RWPE1 (cell line): ENCODE data around the gene C1R.
"Not testable (repeated sequence)": the region's sequence is repeated elsewhere in the genome, so short reads cannot be mapped to it uniquely, and the experiment has no call there.

ENCODE experiments used
- CTCF ChIA-PET: fragments of 350-600 bp; sonication (Branson Sonifier 250); formaldehyde crosslinking; extraction: SDS; loops from one replicate; lab custom pipeline; 2021; lab: Yijun Ruan, JAX
- POLR2A ChIA-PET: fragments of 400-600 bp; formaldehyde crosslinking; extraction: SDS; loops from one replicate; lab custom pipeline; 2020; ENCODE audit warnings: antibody characterized with exemption; ENCODE audit not compliant: low non-redundant PET; lab: Yijun Ruan, JAX
- DNase-seq: peaks from one replicate; pipeline ENCODE4 v3.0.0; 2012; ENCODE audit warnings: low spot score
- H3K27ac ChIP-seq: fragments of 450-650 bp; 2 replicates; pipeline ENCODE4 v1.5.1; 2017
- TF ChIP-seq, protein P1 (sequence below): fragments of 450-650 bp; conservative IDR thresholded peaks from 2 replicates; pipeline ENCODE4 v1.5.1; 2017; ENCODE audit warnings: low read depth, mild to moderate bottlenecking

Gene C1R

GRCh38 chr12:7108796-7109571, 16.7 kb upstream of the C1R start, which contains the start of gene C1RL:
C1RL (minus strand) TSS chr12:7109214; CDS start chr12:7109180, 34 bp downstream.
- ChIA-PET POLR2A (interaction anchor here (0.5 to 1.6 kb wide), 4 partner anchors 10 to 419 kb away, joined by 3 to 4 read pairs (median 4); partner anchors contain the start of gene C12orf57), CTCF (interaction anchor here (0.6 to 1.1 kb wide), 19 partner anchors 11 to 1808 kb away, joined by 3 to 9 read pairs (median 4); partner anchors contain the start of genes C1S and RBP5)
- peak within 1 kb of the TSS; percentile 92 for H3K27ac ChIP-seq
- TF ChIP-seq, protein P1, sequence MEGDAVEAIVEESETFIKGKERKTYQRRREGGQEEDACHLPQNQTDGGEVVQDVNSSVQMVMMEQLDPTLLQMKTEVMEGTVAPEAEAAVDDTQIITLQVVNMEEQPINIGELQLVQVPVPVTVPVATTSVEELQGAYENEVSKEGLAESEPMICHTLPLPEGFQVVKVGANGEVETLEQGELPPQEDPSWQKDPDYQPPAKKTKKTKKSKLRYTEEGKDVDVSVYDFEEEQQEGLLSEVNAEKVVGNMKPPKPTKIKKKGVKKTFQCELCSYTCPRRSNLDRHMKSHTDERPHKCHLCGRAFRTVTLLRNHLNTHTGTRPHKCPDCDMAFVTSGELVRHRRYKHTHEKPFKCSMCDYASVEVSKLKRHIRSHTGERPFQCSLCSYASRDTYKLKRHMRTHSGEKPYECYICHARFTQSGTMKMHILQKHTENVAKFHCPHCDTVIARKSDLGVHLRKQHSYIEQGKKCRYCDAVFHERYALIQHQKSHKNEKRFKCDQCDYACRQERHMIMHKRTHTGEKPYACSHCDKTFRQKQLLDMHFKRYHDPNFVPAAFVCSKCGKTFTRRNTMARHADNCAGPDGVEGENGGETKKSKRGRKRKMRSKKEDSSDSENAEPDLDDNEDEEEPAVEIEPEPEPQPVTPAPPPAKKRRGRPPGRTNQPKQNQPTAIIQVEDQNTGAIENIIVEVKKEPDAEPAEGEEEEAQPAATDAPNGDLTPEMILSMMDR, result peak; percentile 82
- DNase-seq, result peak; percentile 73

DNA sequence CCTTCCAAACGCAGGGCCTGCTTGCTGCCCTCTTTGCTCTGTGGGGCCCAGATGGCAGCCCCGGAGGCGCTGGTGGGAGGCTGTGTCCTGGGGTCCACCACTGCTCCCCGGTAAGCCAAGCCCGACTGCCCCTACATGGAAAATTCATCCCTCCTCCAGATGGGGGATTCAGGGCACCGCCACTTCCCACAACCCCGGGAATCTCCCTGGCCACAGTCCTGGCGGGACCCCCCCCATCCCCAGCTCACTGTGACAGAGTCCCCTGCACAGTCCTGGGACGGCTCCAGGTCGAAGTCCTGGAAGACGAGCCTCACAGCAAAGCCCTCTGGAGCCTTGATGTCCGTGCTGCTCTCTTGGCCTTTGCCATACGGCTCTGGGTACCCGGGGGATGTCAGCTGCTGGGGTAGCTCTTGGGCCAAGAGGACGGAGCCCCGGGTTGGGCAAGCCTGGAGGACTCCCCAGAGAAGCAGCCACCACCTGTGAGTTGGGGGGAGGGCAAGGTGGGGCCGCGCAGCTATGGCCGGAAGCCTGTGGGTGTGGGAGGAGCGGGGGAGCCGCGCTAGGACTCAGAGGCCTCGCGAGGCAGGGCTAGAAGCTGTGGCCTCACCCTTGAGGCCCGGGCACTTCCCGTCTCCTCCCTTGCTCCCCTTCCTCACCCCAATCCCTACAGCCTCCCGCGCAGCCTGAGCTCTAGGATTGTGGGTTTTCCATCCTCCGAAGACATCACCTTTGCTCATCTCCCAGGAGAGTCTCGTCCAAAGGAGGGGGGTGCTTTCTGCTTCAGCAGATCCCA, 16.0 kb upstream of the C1R start:
- ChIA-PET POLR2A (interaction anchor here (0.6 to 1.6 kb wide), 6 partner anchors 9 to 164 kb away, joined by 3 to 4 read pairs (median 4); partner anchors contain the start of gene C12orf57), CTCF (interaction anchor here (0.6 to 1.1 kb wide), 9 partner anchors 33 to 1809 kb away, joined by 3 to 8 read pairs (median 4); partner anchors contain the start of gene C1S)
- DNase-seq, result peak; percentile 76
- peak overlapping the region; percentile 92 for H3K27ac ChIP-seq
- TF ChIP-seq, protein P1, result no peak

GRCh38 chr12:7107636-7108002, 15.4 kb upstream of the C1R start:
- peak overlapping the region; percentile 92 for H3K27ac ChIP-seq
- POLR2A ChIA-PET, result interaction anchor here (0.6 to 1.6 kb wide), 3 partner anchors 28 to 161 kb away, joined by 4 read pairs; no protein-coding TSS in a partner anchor
- TF ChIP-seq, protein P1, result no peak
- DNase-seq, result no peak
- CTCF ChIA-PET, result interaction anchor here (0.6 kb wide), 2 partner anchors 34 to 39 kb away, joined by 4 to 7 read pairs; no protein-coding TSS in a partner anchor

DNA sequence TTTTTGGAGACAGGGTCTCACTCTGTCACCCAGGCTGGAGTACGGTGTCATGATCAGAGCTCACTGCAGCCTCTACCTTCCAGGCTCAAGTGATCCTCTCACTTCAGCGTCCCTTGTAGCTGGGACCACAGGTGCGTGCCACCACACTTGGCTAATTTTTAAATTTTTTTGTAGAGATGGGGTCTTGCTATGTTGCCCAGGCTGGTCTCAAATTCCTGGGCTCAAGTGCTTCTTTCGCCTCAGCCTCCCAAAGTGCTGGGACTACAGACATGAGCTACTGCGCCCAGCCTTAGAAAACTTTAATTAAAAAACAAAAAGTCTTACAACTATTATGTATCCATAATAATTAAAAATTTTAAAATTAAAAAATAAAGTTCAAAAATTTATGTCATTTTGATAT, 14.9 kb upstream of the C1R start:
- not testable (repeated sequence) for DNase-seq
- CTCF ChIA-PET, result interaction anchor here (0.7 kb wide), 1 partner anchor 55 kb away, joined by 4 read pairs; no protein-coding TSS in a partner anchor
- H3K27ac ChIP-seq, result peak overlapping the region; percentile 36; the same call in 1 of the 2 replicates
- POLR2A ChIA-PET, result interaction anchor here (0.7 to 1.6 kb wide), 2 partner anchors 28 to 163 kb away, joined by 4 read pairs; partner anchors contain the start of gene C12orf57

GRCh38 chr12:7106082-7106481, 13.8 kb upstream of the C1R start:
- DNase-seq, result no peak
- TF ChIP-seq, protein P1, result no peak
- ChIA-PET CTCF (interaction anchor here (0.6 kb wide), 1 partner anchor 34 kb away, joined by 4 read pairs; no protein-coding TSS in a partner anchor), POLR2A (no interaction called here)
- H3K27ac ChIP-seq, result no peak overlapping the region

GRCh38 chr12:7103837-7104584, 11.8 kb upstream of the C1R start:
- no peak overlapping the region for H3K27ac ChIP-seq
- POLR2A ChIA-PET, result no interaction called here
- CTCF ChIA-PET, result interaction anchor here (1.5 kb wide), 1 partner anchor 9 kb away, joined by 5 read pairs; no protein-coding TSS in a partner anchor
- no peak for DNase-seq
- TF ChIP-seq, protein P1, result no peak
